HG02763 (cell line): ENCODE measurements around the gene GSE1.

ENCODE experiments used
- ATAC-seq: cut with Tn5 transposase; IDR thresholded peaks from one replicate; pipeline ENCODE4 v1.9.1; 2021; ENCODE audit warnings: mild to moderate bottlenecking, moderate library complexity; ENCODE audit not compliant: unreplicated experiment

Gene GSE1

DNA sequence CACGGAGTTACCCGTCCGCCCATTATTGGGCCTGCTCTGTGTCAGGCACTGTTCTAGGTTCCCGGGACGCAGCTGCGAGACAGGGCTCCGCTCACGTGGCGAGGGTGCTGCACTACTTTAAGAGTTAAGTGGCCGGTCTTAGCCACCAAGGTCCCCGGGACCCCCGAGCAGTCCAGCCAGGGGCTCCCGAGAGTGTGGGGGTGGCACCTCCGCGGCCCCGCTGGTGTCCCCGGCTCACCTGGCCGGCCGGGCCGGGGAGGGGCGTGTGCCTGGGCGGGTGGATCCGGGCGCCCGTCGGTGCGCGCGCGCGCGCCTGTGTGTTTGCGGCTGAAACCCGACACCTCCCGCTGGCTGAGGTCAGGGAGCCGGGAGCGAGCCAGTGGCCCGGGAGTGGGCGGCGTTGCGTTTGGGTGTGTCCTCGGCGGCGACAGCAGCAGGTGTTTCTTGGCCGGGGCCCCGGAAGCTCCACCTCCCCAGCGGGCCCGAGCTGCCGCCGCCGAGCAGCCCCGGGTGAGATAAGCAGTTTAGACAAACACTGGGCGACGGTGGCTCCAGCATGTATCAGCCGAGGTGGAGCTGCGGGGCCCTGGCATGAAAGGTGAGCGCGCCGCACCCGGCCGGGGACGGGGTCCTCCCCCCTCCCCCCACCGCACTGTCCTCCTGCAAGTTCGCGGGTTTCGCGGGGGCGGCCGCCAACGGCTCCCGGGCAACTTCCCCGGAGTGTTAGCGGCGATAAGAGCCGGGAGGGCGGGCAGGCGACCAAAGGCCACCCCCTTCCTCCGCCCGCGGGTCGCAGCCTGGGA is at the start of gene GSE1:
GSE1 (plus strand) TSS at position 522 of the 803 bp plus-strand sequence; CDS start at position 592, 70 bp downstream.
- peak; percentile 54 for ATAC-seq

DNA sequence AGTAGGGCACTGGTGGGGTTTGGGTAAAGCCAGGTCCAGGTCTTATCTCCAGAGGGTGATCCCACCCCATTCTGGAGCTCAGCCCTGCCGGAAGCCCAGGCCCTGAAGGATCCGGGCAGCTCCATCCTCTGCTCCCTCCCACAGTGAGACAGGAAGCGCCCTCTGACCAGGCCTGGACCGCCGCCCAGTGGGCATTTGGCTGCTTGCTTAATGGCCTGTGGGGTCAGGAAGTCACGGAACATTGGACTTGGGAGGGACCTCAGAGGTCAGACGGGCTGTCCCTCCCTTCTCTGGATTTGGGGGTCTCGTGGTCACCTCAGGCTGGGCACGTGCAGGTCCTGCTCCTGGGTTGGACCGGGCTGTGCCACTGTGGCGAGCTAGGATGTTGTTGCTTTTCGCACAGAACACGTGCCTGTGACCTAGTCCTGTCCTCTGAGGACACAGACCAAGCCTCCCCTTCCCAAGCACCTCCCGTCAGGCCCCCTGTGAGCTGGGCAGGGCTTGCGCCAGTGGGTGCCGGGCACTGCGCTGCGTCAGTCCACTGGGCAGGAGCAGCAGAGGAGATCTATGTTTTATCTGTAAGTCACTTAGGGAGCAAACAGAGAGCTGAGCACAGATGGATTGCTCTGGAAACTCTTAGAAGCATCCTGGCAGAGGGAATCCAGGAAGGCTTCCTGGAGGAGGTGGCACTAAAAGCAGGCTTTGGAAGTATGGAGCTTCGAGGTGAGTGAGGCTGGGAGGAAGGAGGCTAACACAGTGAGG is 49.4 kb upstream of the GSE1 start:
- ATAC-seq, result no peak

DNA sequence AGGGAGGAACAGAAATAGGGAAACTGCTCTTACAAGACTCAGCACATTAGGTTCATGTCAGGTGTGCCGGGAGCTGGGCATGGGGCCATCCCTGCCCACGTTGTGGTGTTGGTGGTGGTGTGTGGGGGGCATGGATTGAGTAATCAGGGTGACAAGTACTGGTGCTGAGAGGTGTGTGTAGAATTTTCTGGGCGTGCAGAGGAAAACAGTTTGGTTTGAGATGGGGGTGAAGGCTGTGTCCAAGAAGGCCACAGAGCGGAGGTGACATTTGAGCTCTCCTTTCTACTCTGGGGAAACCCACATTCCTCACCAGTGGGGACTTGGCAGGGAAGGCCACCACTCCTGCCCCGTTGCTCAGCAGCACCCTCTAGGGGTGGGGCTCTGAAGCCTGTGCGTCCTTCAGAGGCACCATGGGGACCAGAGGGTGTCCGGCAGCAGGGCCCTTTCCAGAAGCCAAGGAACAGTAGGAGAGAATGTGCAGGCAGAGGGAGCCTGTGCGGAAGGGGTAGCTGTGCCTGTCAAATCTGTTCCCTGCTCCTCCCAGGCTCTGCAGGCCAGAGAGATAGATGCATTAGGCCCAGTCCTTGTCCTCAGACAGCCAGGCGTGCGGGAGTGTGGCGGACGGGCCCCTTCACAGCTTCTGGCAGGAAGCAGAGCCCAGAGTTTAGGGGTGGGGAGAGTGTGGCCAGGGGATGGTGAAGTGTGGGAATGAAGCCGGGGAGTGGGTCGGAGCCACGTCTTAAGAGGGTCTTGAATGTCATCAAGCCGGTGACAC is 48.7 kb upstream of the GSE1 start:
- ATAC-seq, result no peak

DNA sequence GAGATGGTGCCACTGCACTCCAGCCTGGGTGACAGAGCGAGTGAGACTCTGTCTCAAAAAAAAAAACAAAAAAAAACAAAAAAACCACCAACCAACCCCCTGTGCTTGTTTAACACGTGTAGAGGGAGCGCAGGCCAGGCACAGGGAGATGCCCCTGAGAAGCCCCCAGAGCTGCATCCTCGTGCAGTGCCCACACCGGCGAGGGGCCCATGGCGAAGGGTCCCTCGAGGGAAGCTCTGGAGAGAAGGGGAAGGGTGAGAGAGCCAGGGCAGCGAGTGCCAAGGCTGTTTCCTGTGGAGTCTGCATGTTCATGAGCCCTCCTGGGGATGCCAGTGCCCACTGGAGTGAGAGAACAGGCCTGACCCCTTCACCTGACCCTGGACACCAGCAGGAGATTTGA is 47.8 kb upstream of the GSE1 start:
- ATAC-seq, result no peak

DNA sequence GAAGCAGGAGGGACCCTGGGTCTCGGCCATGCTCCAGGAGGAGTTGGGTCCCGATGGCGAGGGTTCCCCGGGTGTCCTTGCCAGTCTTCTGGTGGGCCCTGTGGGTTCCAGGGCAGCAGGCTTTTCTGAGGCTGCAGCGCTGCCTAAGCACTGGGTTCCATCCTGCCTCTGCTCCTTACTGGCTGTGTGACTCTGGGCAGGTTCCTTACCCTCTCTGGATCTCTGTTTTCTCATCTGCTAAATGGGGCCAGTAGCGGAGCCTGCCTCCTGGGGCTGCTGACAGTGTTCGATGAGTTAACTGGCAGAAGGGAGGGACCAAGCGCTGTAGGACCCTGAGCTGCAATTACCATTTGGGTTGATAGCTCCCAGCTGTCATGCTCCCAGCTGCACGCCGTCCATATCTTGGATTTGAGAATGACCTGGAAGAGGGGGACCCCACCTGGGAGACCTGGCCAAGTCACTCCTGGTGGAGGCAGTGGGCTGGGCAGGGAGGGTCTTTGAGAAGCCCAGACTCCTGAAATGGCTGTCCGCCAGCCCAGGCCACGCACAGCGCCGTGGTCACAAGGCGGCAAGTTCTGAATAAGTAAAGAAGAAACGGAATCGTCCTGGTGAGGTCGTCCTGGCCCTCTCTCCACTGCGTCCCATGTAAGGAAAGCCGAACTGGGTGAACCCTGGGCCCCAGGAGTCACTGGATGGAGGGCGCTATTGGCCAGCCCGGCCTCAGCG is 47.2 kb upstream of the GSE1 start:
- ATAC-seq, result no peak

DNA sequence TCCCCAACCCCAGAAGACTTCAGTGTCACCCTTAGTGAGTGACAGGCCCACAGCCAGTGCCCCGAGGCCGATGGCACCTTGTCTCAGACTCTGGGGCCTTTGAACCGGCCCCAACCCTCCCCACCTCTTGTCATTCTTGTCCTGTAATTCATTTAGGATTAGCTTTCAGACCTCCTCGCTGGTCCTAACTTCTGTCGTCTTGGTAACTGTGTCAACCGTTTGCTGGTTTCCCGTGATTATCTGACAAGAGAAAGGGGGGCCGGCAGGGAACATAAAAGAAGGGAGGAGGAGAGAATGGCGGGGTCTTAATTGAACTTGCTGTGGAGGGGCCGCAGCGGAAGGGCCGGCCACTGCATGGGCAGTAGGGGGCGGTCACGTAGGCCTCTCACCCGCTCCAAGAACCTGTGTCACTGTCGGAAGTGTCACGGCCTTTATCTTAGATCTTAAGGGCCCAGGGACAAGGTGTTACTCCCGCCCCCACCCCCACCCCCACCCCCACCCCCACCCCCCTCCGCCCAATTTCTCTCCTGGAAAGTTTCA is 46.5 kb upstream of the GSE1 start:
- no peak for ATAC-seq

DNA sequence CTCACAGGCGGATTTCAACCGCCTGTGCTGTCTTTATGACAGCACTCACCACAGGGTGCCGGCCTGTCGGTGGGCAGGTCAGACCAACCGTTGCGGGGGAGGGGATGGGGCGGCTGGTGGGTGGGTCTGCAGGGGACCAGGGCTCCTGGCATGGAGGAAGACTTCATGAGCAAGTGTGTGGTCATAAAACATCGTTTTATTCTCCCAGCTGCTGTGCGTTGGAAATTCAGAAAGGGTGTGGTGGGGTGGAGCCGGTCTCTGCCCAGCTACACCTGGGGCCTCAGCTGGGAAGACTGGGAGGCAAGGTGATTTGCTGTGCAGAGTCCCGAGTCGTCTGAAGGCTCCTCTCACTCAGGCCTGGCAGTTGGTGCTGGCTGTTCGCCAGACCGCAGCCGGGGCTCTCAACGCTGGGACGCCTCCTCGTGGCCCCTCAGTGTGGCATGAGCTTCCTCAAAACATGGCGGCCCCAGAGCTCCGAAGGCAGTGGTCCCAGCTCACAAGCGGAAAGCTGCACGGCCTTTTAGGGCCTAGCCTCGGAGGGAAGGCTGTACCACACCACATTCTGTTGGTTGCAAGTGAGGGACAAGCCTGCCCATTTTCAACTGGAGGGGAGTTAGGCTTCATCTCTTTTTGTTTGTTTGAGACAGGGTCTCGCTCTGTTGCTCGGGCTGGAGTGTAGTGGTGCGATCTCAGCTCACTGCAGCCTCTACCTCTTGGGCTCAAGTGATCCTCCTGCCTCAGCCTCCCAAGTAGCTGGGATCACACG is 45.8 kb upstream of the GSE1 start:
- ATAC-seq, result no peak

DNA sequence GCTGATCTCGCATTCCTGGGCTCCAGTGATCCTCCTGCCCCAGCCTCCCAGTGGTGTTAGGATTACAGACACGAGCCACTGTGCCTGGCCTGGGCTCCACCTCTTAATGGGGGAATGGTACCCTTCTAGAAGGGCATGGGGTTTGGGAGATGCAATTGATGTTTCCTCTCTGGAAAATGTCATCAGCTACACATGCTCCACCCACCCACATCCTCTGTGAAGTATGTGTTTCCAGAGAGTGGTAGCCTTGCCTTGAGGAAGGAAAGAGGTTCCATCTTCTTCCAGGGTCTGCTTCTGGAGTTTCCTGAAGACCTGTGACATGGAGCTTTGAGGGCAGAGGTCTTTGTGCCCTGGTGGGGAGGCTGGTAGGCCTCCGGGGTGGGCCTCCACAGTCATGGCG is 45.2 kb upstream of the GSE1 start:
- no peak for ATAC-seq

DNA sequence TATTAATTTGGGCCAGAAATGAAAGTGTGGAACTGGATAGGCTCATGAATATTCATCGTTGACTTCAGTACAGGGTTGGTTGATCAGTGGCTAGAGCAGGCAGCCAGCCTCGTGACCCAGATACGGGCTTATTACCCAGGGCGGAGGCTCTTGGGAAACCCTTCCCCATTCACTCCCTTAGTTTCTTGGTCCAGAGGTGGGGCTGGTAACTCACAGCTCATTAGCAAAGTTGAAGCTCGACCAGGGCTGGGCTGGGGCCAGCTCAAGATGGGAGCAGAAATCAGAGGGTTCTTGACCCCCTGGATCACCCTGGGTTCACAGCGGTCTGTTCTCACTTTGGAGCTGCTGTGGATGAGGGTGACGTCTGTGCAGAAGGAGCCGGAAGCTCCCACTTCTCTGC is 44.6 kb upstream of the GSE1 start:
- ATAC-seq, result no peak

DNA sequence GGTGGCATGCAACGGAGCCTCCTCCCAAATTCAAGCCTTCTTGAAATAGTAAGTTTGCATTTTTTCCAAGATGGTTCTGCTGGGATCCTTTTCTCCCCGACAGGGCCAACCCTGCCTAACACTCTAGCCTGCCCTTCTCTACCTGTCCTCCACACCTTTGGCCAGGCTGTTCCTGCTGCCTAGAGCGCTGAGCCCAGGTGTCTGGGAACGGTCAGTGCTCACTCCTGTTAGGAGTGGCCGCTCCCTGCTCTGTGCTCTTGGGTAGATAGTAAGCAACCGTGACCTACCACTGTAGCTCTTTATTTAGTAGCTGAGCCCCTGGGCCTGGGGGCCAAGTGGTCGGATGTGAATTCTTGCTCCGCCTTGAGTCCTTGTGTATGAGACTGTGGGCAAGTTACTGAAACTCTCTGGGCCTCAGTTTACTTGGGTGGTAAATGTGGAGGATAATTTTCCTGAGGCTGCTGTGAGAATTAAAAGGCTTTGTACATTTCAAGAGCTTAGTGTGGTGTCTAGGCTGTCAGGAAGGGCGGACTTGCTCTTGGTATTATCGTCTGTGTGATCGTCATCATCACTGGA is 44.0 kb upstream of the GSE1 start:
- ATAC-seq, result no peak

DNA sequence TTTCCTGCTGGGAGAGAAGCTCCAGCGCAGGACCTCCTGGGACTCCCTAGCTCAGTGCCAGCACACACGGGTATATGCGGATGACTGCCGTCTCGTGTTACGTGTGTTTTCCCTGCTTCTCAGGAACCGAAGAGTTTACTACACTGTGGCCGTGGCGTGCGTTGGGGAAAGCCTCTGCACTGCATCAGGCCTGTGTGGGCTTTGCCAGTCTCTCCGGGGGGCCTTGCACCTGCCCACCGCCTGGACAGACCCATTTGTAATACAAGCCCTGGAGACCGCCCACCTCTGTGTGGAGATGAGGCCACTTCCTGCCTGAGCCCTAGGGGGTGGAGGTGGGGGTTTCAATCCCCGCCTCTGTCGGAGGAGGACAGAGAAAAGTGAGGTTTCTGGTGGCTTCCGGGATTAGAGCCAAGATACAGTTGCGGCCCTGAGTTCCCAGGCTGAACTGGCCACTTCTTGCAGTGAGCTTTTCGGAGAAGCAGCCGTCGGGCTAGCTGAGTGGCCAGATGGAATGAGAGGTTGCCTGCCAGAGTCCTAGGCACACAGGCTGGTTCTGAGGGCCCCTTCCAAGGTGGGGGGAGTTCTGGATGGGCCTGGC is 43.4 kb upstream of the GSE1 start:
- ATAC-seq, result peak; percentile 59

DNA sequence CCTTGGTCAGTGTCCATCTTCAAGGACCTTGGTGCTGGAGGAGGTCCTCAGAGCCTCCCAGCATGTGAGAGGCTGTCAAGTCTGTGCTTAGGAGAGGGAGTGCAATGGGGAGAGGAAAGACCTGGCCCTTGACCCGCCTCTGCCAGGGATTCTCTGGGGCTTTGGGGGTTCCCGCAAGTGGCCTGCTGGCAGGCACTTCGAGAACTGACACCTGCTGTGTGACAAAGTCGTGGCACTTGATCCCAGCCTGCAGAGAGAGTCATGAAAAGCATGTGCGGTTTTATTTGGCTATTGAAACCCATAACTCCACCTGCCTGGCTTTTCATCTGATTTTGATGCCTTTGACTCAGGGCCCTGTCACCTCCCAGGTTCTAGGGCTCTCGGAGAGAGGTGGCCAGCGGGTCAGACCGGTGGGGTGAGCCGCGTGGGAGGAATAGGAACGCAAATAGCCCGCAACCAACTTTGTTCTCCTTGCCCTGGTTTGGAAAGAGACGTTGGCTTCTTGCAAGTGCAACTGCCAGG is 42.8 kb upstream of the GSE1 start:
- ATAC-seq, result peak; percentile 7

DNA sequence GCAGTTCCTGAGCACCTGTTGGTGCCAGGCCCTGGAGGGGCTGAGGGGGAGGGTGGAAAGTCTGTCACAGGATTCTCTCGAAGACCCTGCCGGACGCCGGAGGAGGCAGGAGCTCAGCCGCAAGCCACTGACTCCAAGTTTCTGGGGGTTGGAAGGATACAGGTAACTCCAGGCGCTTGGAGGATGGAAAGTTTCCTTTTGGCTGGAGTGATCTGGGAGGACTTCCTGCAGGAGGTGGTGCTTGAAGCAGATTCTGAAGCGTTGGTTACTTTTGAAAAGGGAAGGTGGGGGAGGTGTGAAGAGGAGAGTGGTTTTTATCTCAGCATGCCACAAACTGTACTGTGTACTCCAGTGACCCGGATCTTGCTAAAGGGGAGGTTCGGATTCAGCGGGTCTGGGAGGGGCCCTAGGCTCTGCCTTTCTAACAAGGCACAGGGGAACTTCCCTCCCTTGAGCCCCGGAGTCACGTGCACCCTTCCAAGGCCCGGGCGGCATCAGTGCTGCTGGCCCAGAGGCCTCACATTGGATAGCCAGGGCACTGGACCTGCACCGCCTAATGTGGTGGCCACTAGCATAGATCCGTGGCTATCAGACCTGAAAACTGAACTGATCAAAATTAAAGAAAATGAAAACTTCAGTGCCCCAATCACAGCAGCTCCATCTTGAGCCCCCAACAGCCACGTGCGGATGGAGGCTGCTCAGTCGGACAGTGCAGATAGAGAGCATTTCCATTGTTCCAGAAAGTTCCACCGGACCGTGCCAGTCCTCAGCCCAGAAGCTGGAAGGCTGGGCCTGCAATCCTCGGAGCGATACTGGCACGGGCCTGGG is 42.2 kb upstream of the GSE1 start:
- no peak for ATAC-seq

DNA sequence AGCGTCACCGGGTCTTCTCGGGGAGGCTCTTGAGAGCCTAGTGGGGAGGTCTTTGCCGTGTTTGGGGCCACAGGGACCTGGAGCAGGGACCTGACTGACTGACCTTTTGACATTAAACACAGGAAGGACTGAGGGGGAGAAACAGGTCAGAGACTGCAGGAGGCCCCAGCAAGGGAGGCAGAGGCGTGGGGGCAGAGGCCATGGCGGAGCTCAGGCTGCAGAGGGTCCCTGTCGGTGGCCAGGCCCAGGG is 41.6 kb upstream of the GSE1 start:
- no peak for ATAC-seq

DNA sequence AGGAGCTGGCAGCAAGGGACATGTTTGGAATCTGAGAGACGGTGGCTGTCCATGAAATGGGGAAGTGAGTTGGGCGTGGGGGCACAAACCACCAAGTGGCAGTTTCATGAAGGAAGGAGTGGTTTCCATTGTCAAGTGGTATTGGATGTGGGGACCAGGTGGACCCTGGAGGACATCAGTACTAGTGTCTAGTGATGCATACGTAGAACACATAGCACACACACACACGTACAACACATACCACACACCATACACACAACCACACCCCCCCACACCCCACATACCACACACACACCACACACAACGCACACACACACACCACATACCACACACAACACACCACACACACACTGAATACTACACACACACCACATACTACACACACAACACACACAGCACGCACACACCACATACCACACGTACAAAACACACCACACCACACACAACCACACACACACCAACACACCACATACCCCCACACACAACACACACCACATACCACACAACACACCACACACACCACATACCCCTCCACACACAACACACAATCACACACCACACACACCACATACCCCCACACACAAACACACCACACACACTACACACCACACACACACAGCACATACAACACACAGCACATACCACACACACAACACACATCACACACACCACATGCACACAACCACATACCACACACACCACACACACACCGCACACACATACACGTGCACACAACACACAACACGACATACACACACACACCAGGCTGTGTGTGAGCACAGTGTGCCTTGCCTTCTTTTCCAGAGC is 41.1 kb upstream of the GSE1 start:
- ATAC-seq, result no peak

DNA sequence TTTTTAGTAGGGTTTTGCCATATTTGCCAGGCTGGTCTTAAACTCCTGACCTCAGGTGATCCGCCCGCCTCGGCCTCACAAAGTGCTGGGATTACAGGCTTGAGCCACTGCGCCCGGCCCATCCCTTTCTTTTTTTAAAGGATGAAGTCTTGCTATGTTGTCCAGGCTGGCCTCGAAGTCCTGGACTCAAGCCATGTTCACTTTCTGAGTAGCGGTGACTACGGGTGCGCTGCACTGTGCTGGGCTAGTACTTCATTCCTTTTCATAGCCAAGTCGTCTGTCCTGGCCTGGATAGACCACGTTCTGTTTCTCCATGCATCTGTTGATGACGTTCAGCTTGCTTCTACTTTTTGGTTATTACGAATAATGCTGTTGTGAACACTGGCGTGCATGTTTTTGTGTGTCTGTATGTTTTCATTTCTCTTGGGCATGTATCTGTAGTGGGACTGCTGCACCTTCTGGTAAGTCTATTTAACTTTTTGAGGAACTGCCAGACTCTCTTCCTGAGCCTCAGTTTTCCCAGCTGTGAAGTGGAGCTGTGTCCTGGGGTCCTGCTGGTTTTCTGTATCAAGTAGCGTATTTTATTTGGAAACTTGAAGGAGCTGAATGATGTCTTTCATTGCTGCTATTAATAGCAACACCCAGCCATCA is 40.0 kb upstream of the GSE1 start:
- ATAC-seq, result no peak
